Right cardiac atrium (tissue), 5 donors: ENCODE data around the gene RPL4. TPM values are rescaled to one million over a fixed set of nuclear protein-coding genes. Genes with fewer than 3 reads are reported as not detected.

Experiments used
- ATAC-seq, 2 donors: fragments of 200-7000 bp; cut with Tn5 transposase; one replicate each; pipeline versions ENCODE4 v1.8.0 to v1.9.1; 2020; ENCODE audit warnings: moderate library complexity in 2 of 2, mild to moderate bottlenecking in 1 of 2
- DNase-seq, 3 donors: peaks; one replicate each; pipeline ENCODE4 v3.0.0-alpha.2; 2020
- H3K27ac ChIP-seq: one replicate; pipeline ENCODE4 v1.5.1; 2013; ENCODE audit warnings: mild to moderate bottlenecking, low read length, control low read depth, moderate library complexity
- H3K27me3 ChIP-seq: one replicate; pipeline ENCODE4 v1.6.1; 2013; ENCODE audit not compliant: control insufficient read depth, insufficient read depth
- H3K4me1 ChIP-seq: one replicate; pipeline ENCODE4 v1.6.1; 2013; ENCODE audit warnings: low read length; ENCODE audit not compliant: control insufficient read depth, insufficient read depth
- H3K4me3 ChIP-seq: one replicate; pipeline ENCODE4 v1.5.1; 2013; ENCODE audit warnings: low read length, control low read depth
- H3K9me3 ChIP-seq: one replicate; pipeline ENCODE4 v1.6.1; 2013; ENCODE audit warnings: low read length; ENCODE audit not compliant: control insufficient read depth
- WGBS: extraction: QIAGEN DNeasy Blood & Tissue Kit; methylation state at CpG from one replicate; pipeline ENCODE4 v1.1.7; 2013; 5-methylcytosine and 5-hydroxymethylcytosine counted together
- intact Hi-C, 4 donors: fragments of 100-400 bp; cut with DNase I; formaldehyde crosslinking; loops; one replicate each; pipeline versions ENCODE4 v1.11.0 to v1.14.0; 2022 to 2023
- long read RNA-seq, 4 donors: library from polyadenylated mRNA; unstranded; transcript quantifications; one replicate each; pipeline ENCODE4 v2.0.0, GENCODE V29; 2020 to 2021
- polyA plus RNA-seq: library from polyadenylated mRNA; stranded (reverse); fragments of 200-250 nt; gene quantifications from one replicate; pipeline ENCODE4 v1.2.3, GENCODE V29; 2013
- total RNA-seq, 4 donors: library from RNA; stranded (reverse); fragmentation: NEBNext Ultra II Directional; extraction: Animal tissue kit (Norgen Biotek cat#: 25700); gene quantifications; one replicate each; pipeline ENCODE4 v1.2.1, GENCODE V29; 2021
- donor health status: healthy with polysubstance abuse.
- donor health status: DM: no; HTN: yes; CAD: no.
- donor health status: DM: no; HTN: no; CAD: no.
- donor health status: DM: no; HTN: yes; CAD: no; lungs with severe emphysema.
- donor health status: DM: yes; HTN: yes; CAD: no.

Gene RPL4
- total RNA-seq (1,000 to 10,000 TPM; 1,385 to 1,717 (median 1,488) TPM), polyA plus RNA-seq (1,323 TPM)
- long read RNA-seq, donor 1, transcript RPL4-201 (10 exons, 2,769 nt) = major isoform, 1,280 of 1,348 reads
- long read RNA-seq, donor 1, partial matches to known transcripts = 60 of 1,348 reads
- long read RNA-seq, donor 1, other reads (novel, unspliced or antisense) = 8 of 1,348 reads
- long read RNA-seq, donor 2, transcript RPL4-201 (10 exons, 2,769 nt) = major isoform, 594 of 627 reads
- long read RNA-seq, donor 2, partial matches to known transcripts = 29 of 627 reads
- long read RNA-seq, donor 2, other reads (novel, unspliced or antisense) = 4 of 627 reads
- long read RNA-seq, donor 3, transcript RPL4-201 (10 exons, 2,769 nt) = major isoform, 5,799 of 6,046 reads
- long read RNA-seq, donor 3, partial matches to known transcripts = 168 of 6,046 reads
- long read RNA-seq, donor 3, other reads (novel, unspliced or antisense) = 75 of 6,046 reads
- long read RNA-seq, donor 4, transcript RPL4-201 (10 exons, 2,769 nt) = major isoform, 563 of 583 reads
- long read RNA-seq, donor 4, partial matches to known transcripts = 19 of 583 reads
- long read RNA-seq, donor 4, other reads (novel, unspliced or antisense) = 1 of 583 reads

DNA sequence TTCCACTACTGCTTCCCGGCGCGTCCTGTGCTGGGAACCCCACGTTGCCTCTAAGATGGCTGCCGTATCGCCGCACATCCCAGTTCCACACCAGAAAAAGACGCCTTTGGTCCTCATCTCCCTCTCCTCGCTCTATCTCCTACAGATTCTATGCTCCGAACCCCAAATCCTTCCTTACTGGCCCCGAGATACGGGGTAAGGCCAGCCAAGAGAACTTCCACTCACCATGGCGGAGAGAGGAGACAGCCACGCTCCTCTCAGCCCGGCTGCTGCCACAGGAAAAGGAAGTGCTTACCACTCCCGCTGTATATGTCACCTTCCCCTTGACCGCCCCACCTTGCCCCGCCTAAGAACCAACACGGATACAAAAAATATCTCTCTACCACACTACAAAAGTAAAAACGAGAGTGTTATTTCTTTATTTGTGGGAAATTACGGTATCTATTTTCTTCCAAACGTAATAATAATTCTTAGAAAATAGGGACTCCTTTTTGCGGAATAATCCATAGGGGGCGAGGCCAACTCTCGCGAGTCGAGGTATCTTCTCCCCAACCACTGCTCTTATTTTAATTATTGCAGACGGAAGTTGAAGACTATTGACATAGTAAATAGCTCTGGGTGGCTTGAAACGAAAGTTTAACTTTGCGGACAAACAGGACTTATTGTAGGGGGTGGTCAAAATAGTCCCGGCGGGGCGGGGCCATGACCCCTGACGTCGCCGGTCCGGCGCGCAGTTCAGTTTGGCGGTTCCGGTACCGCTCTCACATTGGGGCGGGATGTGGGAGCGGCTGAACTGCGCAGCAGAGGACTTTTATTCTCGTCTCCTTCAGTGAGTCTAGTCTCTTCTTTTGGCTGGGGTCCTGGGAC, at the start of gene RPL4, which contains the start of gene ZWILCH:
RPL4 (minus strand) TSS at position 293 of the 867 bp plus-strand sequence; CDS start at position 228, 65 bp downstream.
ZWILCH (plus strand) TSS at position 764 of the 867 bp plus-strand sequence; CDS start at position 777, 13 bp downstream.
- Histone ChIP-seq H3K4me1 (no peaks in the 10 kb centered on the region), H3K27ac (peak within 1 kb of the TSS; percentile 94), H3K4me3 (peak within 1 kb of the TSS; percentile 75), H3K27me3 (no peaks in the 10 kb centered on the region), H3K9me3 (no peaks in the 10 kb centered on the region)
- intact Hi-C loops = loop anchor here in 1 of 4 donors (2.0 kb wide), 1 partner anchor 118 kb away; the partner anchor contains the start of gene MAP2K1
- DNase-seq = peak; percentile 88 to 92 (median 92)
- WGBS = under 1% methylated on average over 46 of the region's 46 CpGs
- ATAC-seq = peak; percentile 96

DNA sequence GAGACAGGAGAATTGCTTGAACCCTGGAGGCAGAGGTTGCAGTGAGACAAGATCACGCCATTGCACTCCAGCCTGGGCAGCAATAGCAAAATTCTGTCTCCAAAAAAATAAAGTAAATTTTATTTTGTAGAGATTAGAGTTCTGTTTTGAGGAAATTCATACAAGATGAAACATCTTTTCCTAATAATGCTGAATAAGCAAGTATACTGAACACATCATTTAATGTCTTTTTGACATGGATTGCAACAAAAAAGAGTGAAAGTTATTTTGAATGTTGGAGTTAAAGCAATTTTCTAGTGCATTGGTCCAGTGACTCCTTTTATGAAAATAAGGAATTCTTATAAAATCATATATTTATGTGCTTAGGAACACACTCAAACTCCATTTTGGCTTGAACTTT, 40.6 kb upstream of the RPL4 start:
- Histone ChIP-seq H3K9me3 (no peaks in the 10 kb centered on the region), H3K4me3 (no peak overlapping the region), H3K27ac (no peak overlapping the region), H3K4me1 (no peaks in the 10 kb centered on the region), H3K27me3 (no peaks in the 10 kb centered on the region)
- 98% methylated on average over 1 of the region's 1 CpG for WGBS
- intact Hi-C loops = no loop called here
- DNase-seq (no peak), ATAC-seq (no peak)

DNA sequence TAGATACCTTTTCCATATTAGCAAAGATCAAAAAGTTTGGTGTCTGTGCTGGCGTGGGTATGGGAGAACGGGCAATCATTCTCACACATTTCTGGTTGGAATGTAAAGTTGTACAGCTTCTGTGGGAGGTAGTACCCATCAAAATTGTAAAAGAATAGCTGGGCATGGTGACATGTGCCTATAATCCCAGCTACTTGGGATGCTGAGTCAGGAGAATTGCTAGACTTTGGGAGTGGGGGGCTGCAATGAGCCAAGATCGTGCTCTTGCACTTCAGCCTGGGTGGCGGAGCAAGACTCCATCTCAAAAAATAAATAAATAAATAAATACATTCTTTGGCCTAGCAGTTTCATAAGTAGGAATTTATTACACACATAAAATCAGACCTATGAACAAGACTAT, 38.2 kb upstream of the RPL4 start:
- H3K27me3 ChIP-seq = no peaks in the 10 kb centered on the region
- intact Hi-C loops = no loop called here
- no peak overlapping the region for H3K27ac ChIP-seq
- ATAC-seq (no peak), DNase-seq (no peak)
- no peaks in the 10 kb centered on the region for H3K9me3 ChIP-seq
- no peaks in the 10 kb centered on the region for H3K4me1 ChIP-seq
- no peak overlapping the region for H3K4me3 ChIP-seq
- WGBS = 97% methylated on average over 4 of the region's 4 CpGs

DNA sequence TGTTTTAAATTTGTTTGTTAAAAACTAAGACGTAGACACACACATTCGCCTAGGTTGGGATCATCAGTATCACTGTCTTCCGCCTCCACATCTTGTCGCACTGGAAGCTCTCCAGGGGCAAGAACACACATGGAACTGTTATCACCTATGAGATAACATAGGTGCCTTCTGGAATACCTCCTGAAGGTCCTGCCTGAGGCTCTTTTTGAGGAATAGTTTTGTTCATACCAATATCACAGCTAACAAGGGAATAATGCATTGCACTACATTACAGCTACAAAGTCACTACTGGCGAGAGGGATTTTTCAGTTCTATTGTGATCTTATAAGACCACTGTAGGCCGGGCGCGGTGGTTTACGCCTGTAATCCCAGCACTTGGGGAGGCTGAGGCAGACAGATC, 30.4 kb upstream of the RPL4 start:
- intact Hi-C loops = no loop called here
- no peak overlapping the region for H3K4me3 ChIP-seq
- ATAC-seq (no peak), DNase-seq (no peak)
- no peak overlapping the region for H3K27ac ChIP-seq
- 90% methylated on average over 9 of the region's 9 CpGs for WGBS
- H3K27me3 ChIP-seq = no peaks in the 10 kb centered on the region
- H3K4me1 ChIP-seq = no peaks in the 10 kb centered on the region
- no peaks in the 10 kb centered on the region for H3K9me3 ChIP-seq

DNA sequence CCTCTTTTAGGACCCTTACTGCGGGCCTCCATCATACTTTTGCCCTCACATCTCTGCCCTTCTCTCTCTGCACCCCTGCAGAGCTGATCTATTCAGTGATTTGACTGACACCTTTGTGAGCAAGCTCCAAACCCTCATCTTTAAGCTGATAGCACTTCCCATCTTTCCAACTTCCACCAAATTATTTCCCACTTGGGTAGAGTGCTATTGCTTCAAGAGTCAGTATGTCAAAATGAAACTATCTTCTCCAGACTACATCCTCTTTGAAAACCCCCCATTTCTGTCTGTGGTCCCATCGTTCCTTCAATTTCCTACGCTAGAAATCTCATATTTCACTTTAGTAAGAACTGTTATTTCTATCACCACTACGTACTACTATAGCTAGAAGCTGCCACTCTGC, 20.2 kb upstream of the RPL4 start:
- intact Hi-C loops = no loop called here
- Histone ChIP-seq H3K4me1 (no peaks in the 10 kb centered on the region), H3K9me3 (no peaks in the 10 kb centered on the region), H3K27ac (no peak overlapping the region), H3K4me3 (no peak overlapping the region), H3K27me3 (no peaks in the 10 kb centered on the region)
- WGBS = 90% methylated on average over 4 of the region's 4 CpGs
- no peak for DNase-seq
- no peak for ATAC-seq

DNA sequence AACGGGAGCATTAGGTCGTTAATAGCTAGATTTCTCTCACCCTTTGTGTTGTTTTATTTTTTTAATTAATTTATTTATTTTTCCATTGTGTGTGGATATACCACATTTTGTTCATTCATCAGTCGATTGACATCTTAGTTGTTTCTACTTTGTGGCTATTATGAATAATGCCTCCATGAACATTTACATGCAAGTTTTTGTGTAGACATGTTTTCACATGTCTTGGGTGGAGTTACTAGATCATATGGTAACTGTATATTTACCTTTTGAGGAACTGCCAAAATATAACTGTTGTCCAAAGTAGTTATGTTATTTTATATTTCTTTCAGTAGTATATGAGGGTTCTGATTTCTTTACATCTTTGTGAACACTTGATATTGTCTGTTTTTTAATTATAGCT, 19.3 kb upstream of the RPL4 start:
- ATAC-seq (no peak), DNase-seq (no peak)
- 95% methylated on average over 3 of the region's 3 CpGs for WGBS
- no peaks in the 10 kb centered on the region for H3K9me3 ChIP-seq
- H3K27ac ChIP-seq = no peak overlapping the region
- H3K27me3 ChIP-seq = no peaks in the 10 kb centered on the region
- intact Hi-C loops = no loop called here
- no peaks in the 10 kb centered on the region for H3K4me1 ChIP-seq
- no peak overlapping the region for H3K4me3 ChIP-seq

DNA sequence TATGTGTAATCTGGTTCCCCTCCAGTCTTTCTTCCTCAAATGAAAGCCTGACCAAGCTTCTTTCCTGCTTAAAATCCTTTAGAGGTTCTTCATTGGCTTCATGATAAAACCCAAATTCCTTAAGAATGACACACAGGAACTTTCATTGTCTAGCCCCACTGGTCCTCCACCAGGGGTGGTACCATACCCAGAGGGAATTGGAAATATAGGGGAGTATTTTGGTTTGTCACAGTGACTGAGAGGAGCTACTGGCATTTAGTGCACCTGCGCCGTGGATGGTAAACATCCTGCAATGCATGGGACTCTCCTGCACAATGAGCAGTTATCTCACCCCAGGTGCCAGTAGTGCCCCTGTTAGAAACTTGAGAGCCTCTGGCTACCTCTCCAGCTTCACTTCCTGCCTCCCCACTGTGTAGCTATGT, 11.3 kb upstream of the RPL4 start:
- no peaks in the 10 kb centered on the region for H3K27me3 ChIP-seq
- H3K27ac ChIP-seq = no peak overlapping the region
- no peaks in the 10 kb centered on the region for H3K4me1 ChIP-seq
- intact Hi-C loops = no loop called here
- no peak overlapping the region for H3K4me3 ChIP-seq
- 93% methylated on average over 2 of the region's 2 CpGs for WGBS
- DNase-seq (no peak), ATAC-seq (no peak)
- H3K9me3 ChIP-seq = no peaks in the 10 kb centered on the region

DNA sequence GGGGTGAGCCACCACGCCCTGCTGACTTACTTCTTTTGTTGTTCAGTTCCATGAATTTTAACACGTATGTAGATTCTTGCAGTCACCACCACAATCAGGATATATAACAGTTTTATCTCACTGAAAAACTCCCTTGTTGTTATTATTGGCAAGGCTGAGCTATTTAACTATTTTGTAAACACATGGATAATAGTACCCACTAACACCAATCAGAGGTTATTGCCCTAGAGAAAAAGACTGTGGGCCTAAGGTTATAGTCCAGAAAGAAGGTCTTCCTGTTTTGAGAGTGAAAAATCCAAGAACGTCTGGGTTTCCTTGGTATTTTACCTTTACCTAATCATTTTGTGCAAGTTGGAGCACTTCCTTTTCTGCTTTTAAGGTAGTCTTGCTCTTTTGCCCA, 9.9 kb upstream of the RPL4 start:
- intact Hi-C loops = no loop called here
- Histone ChIP-seq H3K27me3 (no peaks in the 10 kb centered on the region), H3K4me3 (no peak overlapping the region), H3K9me3 (no peaks in the 10 kb centered on the region), H3K4me1 (no peaks in the 10 kb centered on the region), H3K27ac (no peak overlapping the region)
- ATAC-seq (no peak), DNase-seq (no peak)
- WGBS = 76% methylated on average over 3 of the region's 3 CpGs

DNA sequence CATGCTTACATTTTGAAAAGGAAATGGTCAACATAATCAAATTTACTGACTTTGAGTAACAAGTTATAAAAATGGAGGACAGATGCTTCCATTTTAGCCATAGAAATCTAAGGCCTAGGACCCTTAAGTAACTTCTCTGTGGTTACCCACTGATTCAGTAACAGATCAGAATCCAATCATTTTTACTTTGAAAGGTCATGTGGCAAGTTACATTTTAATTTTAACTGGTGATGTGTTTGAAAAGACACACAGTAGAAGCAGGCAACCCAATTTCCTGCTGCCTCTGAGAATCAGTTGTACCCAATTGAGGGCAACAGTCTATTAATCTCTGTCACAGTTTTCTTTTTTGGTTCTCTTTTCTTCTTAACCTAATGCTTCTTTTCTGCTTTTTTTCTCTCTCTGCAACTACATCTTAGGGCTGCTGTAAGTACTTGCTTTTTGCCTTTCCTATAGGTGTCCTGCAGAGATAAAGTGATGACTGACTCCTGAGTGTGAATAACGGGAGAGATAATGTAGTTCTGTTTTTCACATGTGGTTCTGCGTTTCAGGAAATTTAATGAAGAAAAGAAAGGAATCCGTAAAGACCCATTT, 3.7 kb upstream of the RPL4 start:
- Histone ChIP-seq H3K27ac (no peak overlapping the region), H3K27me3 (no peaks in the 10 kb centered on the region), H3K4me3 (no peak overlapping the region), H3K9me3 (no peaks in the 10 kb centered on the region), H3K4me1 (no peaks in the 10 kb centered on the region)
- no peak for DNase-seq
- WGBS = 84% methylated on average over 3 of the region's 3 CpGs
- intact Hi-C loops = no loop called here
- no peak for ATAC-seq

DNA sequence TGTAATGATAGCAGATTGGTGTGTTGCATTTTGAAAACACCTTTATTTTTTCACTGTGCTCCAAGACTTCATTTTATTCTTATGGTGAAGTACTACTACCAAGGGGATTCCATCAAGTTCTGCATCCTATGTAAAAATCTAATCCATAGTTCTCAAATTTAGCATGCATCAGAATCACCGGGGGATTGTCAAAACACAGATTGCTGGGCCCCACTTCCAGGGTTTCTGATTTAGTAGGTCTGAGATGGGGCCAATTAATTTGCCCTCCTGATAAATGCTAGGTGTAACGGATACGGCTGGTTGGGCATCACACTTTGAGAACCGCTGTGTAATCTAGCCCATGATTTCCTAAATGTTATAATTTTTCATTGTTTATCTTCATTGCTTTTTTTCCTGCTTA, 1.2 kb upstream of the RPL4 start:
- DNase-seq (no peak), ATAC-seq (no peak)
- H3K4me1 ChIP-seq = no peaks in the 10 kb centered on the region
- H3K27ac ChIP-seq = no peak overlapping the region
- no peaks in the 10 kb centered on the region for H3K9me3 ChIP-seq
- 32% methylated on average over 4 of the region's 4 CpGs for WGBS
- intact Hi-C loops = loop anchor here in 1 of 4 donors (2.0 kb wide), 1 partner anchor 119 kb away; the partner anchor contains the start of gene MAP2K1
- peak overlapping the region; percentile 75 for H3K4me3 ChIP-seq
- no peaks in the 10 kb centered on the region for H3K27me3 ChIP-seq
